HG03439 (cell line): ENCODE measurements around the gene SLU7.
A peak's percentile ranks its signal among the peaks of the same experiment; 100 is the strongest.

ENCODE experiments used
- ATAC-seq: cut with Tn5 transposase; IDR thresholded peaks from one replicate; pipeline ENCODE4 v1.9.1; 2021; ENCODE audit warnings: mild to moderate bottlenecking, moderate library complexity; ENCODE audit not compliant: unreplicated experiment

SLU7 gene

GRCh38 chr5:160418561-160419457 lies at the start of gene SLU7:
TSS of gene SLU7 (minus strand) at chr5:160419081. CDS start at chr5:160415294, 3,787 bp downstream.
- peak; percentile 62 for ATAC-seq

GRCh38 chr5:160468363-160468975 lies 49.6 kb upstream of the SLU7 start:
- no peak for ATAC-seq

GRCh38 chr5:160467555-160468362 lies 48.9 kb upstream of the SLU7 start:
- ATAC-seq: peak; percentile 92

- peak; percentile 13 for ATAC-seq
Measured at GRCh38 chr5:160466889-160467554, 48.1 kb upstream of the SLU7 start.

- no peak for ATAC-seq
Measured at GRCh38 chr5:160466116-160466515, 47.2 kb upstream of the SLU7 start.

GRCh38 chr5:160464466-160464797 lies 45.6 kb upstream of the SLU7 start:
- ATAC-seq: no peak

GRCh38 chr5:160463740-160464465 lies 45.0 kb upstream of the SLU7 start:
- no peak for ATAC-seq

GRCh38 chr5:160463227-160463626 lies 44.3 kb upstream of the SLU7 start:
- no peak for ATAC-seq

- ATAC-seq: no peak
Measured at GRCh38 chr5:160462167-160462566, 43.3 kb upstream of the SLU7 start.

GRCh38 chr5:160461378-160461777 lies 42.5 kb upstream of the SLU7 start:
- ATAC-seq: no peak

GRCh38 chr5:160460377-160461049 lies 41.6 kb upstream of the SLU7 start:
- ATAC-seq: no peak

GRCh38 chr5:160458806-160459800 lies 40.2 kb upstream of the SLU7 start:
- peak; percentile 73 for ATAC-seq

- no peak for ATAC-seq
Measured at GRCh38 chr5:160457252-160457651, 38.4 kb upstream of the SLU7 start.

- ATAC-seq: no peak
Measured at GRCh38 chr5:160456480-160457177, 37.7 kb upstream of the SLU7 start.

GRCh38 chr5:160455600-160455999 lies 36.7 kb upstream of the SLU7 start:
- no peak for ATAC-seq

GRCh38 chr5:160453751-160454150 lies 34.9 kb upstream of the SLU7 start:
- no peak for ATAC-seq

- ATAC-seq: no peak
Measured at GRCh38 chr5:160452795-160453194, 33.9 kb upstream of the SLU7 start.

GRCh38 chr5:160452036-160452435 lies 33.2 kb upstream of the SLU7 start:
- no peak for ATAC-seq
